GM21529 (cell line): ENCODE measurements around the gene ENAM.

ENCODE experiments used
- ATAC-seq: cut with Tn5 transposase; IDR thresholded peaks from one replicate; pipeline ENCODE4 v1.9.1; 2021; ENCODE audit not compliant: unreplicated experiment

The ENAM gene

DNA sequence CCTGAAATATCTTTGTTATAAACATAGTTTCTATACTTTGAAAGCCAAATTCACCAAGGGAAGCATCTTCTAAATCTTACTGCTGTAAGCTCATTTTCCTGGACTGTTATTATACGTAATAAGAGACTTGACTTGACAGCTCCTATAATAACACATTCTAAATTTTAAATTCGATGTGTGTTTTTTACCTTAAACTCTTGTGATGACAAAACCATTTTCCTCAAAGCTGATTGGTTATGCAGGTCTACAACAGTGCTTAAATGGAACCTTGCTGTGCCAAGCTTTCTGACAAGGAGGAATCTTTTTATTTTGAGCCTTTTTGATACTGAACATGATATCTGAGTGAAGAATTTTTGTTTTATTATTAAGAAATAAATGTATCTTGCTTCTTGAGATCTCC, at the start of gene ENAM:
ENAM (plus strand) TSS at position 301 of the 400 bp plus-strand sequence. CDS start 757 bp downstream, outside the sequence.
- no peak for ATAC-seq

GRCh38 chr4:70581980-70582379, 46.6 kb upstream of the ENAM start:
- no peak for ATAC-seq

DNA sequence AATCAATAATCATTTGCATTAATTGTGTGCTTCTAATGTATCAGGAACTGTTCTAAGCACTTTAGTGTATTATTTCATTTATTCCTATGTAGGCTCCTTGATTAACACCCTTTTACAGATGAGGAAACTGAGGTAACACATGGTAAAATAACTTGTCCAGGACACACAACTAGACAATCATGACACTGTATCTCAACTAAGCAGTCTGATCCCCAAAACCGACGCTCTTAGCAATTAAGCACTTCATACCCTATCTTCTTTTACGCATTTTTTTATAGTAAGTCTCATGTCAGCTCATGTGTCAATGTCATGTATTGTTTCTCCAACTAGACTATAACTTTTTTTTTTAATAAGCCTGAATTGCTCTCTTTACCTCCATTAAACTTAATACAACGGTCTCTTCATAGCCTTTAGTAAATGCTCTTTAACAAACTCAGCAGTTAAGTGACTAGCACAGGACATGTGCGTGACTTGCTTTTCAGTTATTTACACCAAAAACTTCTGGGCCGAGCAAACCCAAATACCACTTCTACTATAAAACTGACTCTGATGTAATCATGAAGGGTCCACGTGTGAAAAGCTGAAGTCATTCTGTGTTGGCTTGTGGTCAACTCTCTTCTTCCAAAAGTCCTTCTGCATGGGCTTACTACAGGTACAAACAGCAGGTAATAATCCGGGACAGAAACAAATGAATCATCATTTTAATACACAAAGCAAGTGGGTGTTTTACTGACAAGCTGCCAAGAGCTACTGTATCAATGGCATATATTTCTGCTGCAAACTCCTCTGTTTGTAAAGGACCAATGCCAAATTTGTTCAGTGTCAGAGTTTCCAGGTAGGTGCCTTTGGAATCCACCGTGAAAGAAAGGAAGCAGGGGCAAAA, 44.4 kb upstream of the ENAM start:
- ATAC-seq = no peak

DNA sequence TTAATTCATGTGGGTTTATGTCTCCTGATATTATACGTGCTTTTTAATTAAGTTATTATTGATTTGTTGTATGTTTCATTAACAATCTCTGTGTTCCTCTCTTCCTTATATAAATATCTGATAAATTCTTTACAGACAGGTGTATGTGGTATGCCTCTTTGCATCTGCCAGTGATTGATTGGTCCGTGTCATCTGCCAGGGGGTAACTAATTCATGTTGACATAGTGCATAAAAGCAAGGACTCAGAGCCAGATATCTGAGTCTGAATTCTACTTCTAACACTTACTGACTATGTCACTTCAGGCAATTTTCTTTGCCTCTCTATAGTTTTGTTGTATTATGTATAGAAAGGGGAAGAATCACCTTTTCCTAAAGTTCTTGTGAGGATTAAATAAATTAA, 41.7 kb upstream of the ENAM start:
- ATAC-seq = no peak

DNA sequence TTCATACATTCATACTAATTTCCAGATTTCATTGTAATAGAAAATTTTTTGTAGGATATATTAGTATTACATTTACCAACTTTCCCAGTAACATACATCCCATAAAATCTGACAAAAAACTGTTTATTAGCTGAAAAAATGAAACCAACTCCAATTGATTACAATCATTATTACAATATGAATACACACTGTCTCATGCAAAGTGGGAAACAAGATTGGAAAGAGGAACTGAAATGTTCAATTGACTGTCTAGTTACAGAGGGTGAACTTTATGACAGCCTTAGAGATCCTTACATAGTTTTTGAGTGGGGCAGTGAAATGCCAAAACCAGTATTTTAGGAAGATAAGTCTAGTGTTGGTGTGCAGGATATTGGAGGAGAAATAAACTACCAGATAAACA, 38.8 kb upstream of the ENAM start:
- ATAC-seq = peak; percentile 96

- no peak for ATAC-seq
Measured at GRCh38 chr4:70591955-70592582, 36.5 kb upstream of the ENAM start, which contains the start of gene AMBN. Gene AMBN, plus strand, starts transcription at chr4:70592256. Its CDS starts 103 bp downstream, at chr4:70592359.

- ATAC-seq = no peak
Measured at GRCh38 chr4:70594196-70594595, 34.3 kb upstream of the ENAM start.

- no peak for ATAC-seq
Measured at GRCh38 chr4:70600305-70600704, 28.2 kb upstream of the ENAM start.

DNA sequence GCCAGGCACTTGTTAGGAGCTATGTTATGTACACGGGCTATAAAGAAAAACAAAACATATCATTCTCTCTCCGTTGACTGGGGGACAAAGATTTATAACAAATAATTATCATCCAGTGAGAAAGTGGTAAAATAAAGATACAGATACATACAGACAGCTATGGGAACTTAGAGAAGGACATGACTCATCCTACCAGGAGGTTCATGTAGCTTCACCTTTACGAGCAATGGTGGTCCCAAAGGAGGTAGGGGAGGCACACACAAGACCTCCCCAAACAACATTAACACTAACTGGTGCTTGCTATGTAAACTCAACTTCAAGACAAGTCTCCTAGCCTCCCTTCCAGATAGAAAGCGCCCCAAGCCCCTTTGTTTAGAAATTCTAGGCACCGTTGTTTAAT, 27.6 kb upstream of the ENAM start:
- no peak for ATAC-seq

DNA sequence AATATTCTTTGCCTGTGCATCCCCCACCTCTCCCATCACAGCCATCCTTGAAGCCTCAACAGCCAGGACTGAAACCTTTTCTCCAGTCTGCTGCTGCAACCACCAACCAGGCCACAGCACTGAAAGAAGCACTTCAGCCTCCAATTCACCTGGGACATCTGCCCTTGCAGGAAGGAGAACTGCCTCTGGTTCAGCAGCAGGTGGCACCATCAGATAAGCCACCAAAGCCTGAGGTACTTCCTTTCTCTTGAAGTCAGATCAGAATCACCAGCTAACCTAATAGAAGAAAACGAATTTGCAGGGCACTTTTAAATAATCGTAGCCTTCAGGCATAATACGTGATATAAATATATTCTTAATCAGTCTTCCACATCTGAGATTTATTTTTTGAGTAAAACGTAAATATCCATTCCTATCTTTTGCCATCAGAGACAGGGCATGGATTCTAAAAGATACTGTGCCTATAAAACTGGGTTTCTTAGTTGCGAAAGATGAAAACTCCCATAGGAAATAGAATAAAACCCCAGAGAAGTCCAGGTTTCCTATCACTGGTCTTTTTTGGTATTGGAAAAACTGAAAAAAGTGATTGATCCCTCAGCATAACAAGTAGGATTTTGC, 27.0 kb upstream of the ENAM start:
- peak; percentile 100 for ATAC-seq

DNA sequence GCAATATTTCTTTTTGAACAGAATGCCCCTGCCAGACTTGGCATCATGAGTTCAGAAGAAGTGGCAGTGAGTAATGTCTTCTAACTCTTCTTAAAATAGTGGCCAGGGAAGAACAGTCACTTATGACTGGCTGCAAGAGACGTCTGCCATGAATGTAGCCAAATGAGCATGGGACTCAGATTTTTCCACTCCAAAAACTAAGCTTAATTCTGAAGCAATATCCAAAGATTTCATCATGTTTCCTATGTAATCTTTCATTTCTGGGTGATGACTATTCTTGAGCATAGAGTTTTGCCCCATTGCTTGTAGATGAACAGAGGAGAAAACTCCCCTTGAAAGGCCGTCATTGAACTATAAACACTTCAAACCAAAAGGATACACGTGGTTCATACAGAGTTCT, 24.7 kb upstream of the ENAM start:
- ATAC-seq = no peak

- ATAC-seq = no peak
Measured at GRCh38 chr4:70606459-70606858, 22.1 kb upstream of the ENAM start.

DNA sequence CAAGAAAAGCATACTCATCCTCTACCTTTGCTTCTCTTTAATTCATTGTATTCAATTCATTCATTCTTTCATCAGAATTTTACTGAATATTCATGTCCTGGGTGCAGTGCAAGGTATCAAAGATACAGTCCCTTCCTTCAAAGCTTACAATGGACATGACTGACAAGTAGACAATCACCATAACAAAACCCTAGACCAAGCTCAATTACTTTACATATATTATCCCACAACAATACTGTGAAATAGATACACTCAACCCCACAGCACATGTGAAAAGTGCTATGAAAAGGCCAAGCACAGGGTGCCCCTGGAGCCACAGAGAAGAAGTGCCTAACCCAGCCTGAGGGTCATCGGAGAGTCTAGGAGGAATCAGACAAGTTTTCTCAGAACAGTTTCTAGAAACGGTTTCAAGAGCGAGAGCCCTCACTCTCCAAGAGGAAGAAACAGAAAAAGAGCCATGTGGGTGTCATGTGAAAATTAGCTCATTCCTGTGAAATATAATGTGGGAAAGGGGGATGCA, 21.1 kb upstream of the ENAM start:
- no peak for ATAC-seq

- ATAC-seq = no peak
Measured at GRCh38 chr4:70608324-70608723, 20.2 kb upstream of the ENAM start.

DNA sequence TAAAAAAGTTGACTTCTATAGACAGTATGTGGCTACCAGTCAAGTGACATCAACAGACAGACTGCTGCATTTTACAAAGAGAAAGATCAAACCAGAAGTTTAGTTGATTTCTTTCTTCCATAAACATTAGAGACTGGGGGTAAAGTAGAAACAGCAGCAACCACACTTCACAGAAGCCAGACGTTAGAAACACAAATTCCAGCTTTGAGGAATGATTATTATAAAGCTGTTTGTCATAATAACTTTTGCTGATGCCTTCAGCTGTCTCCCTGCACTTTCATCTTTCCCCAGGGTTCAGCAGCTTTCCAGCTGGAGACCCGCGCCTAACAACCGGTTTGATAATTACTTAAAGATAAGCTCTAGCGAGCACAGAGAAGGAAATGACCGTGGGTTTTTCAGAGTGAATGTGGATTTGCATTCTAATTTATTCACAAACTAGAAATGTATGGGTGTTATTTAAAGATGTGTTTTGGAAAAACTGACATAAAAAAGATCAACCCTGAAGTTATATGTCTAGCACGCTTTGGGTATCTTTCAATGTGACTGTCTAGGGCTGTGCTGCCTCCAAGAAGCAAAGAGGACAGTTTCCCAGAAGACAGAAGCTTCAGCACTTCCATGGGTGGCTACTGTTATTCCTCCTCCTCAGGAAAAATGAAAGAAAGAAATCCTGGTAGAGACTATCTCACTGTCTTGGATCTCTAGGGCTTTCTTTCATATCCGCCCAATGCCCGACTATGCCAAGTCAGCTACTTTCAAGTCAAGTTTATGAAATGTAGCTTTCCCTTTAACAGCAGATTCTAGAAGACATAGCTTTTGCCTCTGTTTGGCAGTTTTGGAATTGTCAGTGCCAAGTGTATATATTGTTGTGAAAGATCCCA, 15.0 kb upstream of the ENAM start:
- ATAC-seq = peak; percentile 59

DNA sequence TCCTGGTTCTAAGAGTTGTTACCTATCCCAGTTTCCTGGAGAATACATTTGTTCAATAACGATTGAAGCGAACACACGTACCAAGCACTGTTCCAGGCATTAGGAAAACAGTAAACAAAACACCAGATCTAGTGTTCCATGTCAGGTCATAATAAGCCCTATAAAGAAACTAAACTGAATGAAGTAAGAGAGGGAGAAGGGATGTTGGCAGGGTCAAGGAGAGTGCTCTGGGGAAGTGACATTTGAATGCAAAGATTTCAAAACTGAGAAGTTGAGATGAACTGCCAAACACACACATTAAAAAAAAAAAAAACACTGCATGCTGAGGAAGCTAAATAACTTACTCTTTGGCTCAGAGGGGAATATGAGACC, 14.4 kb upstream of the ENAM start:
- no peak for ATAC-seq

DNA sequence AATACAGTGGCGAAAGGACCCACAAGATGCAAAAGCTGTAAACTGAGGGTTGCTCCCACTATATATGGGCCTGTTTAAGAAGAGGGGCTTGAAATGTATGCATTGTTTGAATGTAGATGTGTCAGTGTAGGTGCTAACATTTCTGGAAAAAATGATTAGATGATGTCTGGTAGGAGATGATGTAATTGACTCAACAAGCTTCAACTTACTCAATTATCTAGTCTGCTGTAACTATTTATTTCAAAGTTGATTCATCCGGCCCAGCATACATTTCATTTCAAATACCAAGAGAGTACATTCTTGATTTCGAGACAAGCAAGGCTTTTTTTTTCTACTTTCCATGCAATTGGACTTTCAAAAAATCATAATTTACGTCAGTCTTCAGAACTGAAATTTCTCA, 9.3 kb upstream of the ENAM start:
- ATAC-seq = no peak

DNA sequence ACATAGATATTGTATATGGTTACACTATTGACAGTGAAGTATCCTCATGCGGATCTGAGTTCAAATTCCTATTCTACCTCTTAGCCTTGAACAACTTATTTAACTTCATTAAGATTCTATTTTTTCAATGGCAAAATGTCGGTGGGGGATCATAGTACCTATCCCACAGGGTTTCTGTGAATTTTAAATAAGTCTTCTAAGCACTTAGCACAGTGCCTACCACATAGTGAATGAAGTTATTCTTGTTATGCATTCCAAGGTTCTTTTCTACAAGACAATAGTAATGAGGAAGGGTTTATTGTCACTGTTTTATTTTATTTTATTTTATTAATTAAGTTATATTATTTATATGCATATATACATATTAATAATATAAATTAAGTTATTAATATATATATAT, 8.8 kb upstream of the ENAM start:
- ATAC-seq = no peak

DNA sequence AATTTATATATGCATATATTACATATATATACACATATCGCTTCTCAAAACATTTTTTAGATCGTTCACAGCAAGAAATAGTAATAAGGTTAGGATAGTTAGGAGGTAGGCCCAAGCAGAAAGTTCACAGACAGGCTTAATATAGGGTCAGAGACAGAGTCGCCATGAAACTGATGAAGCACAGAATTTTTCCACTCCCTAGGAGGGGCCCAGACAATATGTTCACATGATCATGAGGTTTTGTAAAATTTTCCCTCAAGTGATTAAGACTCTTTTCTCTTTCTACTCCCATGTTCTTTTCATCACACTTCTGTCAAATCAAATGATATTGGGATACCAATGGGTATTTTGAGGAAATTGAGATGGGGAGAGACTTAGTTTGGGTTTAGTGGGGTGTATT, 5.2 kb upstream of the ENAM start:
- no peak for ATAC-seq

- ATAC-seq = no peak
Measured at GRCh38 chr4:70624226-70624793, 4.2 kb upstream of the ENAM start.
